ENCODE results near the gene PPARG. TPM values are rescaled to one million over a fixed set of nuclear protein-coding genes. Genes with fewer than 3 reads are reported as not detected.
"Not testable (repeated sequence)": the region's sequence is repeated elsewhere in the genome, so short reads cannot be mapped to it uniquely, and the experiment has no call there.

PPARG gene
- total RNA-seq, 1 donor from 2014 or later: 80.7 TPM

GRCh38 chr3:12445523-12446240 is 156.8 kb downstream of the PPARG start:
- Histone ChIP-seq H3K4me1 (no peaks in the 10 kb centered on the region), H3K4me3 (no peak overlapping the region), H3K27me3 (no peaks in the 10 kb centered on the region), H3K27ac (no peak overlapping the region), H3K9me3 (no peaks in the 10 kb centered on the region), H3K36me3 (no peaks in the 10 kb centered on the region)
- intact Hi-C loops (cut with DNase I): no loop called here
- TF ChIP-seq, protein P1, sequence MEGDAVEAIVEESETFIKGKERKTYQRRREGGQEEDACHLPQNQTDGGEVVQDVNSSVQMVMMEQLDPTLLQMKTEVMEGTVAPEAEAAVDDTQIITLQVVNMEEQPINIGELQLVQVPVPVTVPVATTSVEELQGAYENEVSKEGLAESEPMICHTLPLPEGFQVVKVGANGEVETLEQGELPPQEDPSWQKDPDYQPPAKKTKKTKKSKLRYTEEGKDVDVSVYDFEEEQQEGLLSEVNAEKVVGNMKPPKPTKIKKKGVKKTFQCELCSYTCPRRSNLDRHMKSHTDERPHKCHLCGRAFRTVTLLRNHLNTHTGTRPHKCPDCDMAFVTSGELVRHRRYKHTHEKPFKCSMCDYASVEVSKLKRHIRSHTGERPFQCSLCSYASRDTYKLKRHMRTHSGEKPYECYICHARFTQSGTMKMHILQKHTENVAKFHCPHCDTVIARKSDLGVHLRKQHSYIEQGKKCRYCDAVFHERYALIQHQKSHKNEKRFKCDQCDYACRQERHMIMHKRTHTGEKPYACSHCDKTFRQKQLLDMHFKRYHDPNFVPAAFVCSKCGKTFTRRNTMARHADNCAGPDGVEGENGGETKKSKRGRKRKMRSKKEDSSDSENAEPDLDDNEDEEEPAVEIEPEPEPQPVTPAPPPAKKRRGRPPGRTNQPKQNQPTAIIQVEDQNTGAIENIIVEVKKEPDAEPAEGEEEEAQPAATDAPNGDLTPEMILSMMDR (IDR thresholded peaks at IDR 0.05): no peak
- no peak for ATAC-seq
- DNase-seq: no peak

- no peak for DNase-seq
- Histone ChIP-seq H3K4me3 (no peak overlapping the region), H3K9me3 (no peaks in the 10 kb centered on the region), H3K4me1 (no peaks in the 10 kb centered on the region), H3K27ac (no peak overlapping the region), H3K36me3 (no peaks in the 10 kb centered on the region), H3K27me3 (no peaks in the 10 kb centered on the region)
- no peak for ATAC-seq
- intact Hi-C loops (cut with DNase I): no loop called here
- TF ChIP-seq, protein P1 (IDR thresholded peaks at IDR 0.05): no peak
These were observed 157.4 kb downstream of the PPARG start for GRCh38 chr3:12446298-12446697.

DNA sequence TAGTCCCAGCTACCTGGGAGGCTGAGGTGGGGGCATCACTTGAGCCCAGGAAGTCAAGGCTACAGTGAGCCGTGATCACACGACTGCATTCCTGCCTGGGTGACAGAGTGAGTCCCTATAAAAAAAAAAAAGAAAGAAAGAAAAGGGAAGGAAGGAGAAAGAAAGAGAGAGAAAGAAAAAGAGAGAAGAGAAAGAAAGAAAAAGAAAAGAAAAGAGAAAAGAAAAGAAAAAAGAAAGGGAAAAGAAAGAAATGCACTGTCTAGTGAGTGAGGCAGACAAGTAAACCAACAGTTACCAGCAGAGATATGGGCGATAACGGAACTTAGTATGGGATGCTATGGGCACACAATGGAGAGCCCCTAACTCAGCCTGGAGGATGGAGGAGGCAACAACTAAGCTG is 158.2 kb downstream of the PPARG start:
- DNase-seq: no peak
- intact Hi-C loops (cut with DNase I): no loop called here
- TF ChIP-seq, protein P1 (IDR thresholded peaks at IDR 0.05): no peak
- Histone ChIP-seq H3K36me3 (no peaks in the 10 kb centered on the region), H3K4me3 (no peak overlapping the region), H3K27ac (no peak overlapping the region), H3K9me3 (no peaks in the 10 kb centered on the region), H3K4me1 (no peaks in the 10 kb centered on the region), H3K27me3 (no peaks in the 10 kb centered on the region)
- no peak for ATAC-seq

GRCh38 chr3:12448404-12449202 is 159.7 kb downstream of the PPARG start:
- H3K27me3 ChIP-seq; H3K4me3 ChIP-seq; intact Hi-C loops (cut with DNase I); H3K9me3 ChIP-seq; H3K27ac ChIP-seq; ATAC-seq; DNase-seq; H3K4me1 ChIP-seq; H3K36me3 ChIP-seq: not testable (repeated sequence)

DNA sequence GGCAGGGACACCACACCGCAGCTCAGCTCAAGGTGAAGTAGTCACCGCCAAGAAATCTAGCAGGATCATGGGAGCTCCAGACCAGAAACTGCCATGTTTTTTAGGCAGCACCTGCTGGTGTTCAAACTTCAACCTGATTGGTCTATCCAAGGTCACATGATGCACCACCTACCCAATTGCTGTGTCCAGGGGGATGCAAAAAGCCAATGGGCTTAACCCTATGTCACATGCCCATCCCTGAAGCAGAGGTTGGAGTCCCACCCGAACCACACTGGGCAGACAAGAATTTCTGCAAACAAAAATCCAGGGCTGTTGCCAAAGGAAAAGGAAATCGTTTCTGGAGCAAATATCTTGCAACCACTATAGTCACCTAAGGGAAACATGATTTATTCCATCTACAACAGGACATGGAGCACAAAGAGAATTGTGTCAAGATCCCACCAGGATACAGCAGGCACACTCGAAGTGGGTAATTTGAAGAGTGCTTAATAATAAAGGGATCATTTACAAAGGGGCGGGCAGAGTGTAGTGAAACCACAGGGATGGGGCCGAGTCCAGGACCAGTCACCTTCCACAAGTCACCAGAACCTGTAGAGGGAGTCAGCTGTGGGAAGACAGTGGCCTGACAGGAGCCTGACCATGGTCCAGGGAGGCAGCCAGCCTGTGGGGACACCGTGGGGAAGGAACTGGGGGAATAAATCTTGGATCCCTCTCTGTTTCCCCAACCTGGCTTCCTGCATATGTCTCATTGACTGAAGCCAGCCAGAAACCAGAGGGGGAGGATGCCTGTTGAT is 161.2 kb downstream of the PPARG start:
- TF ChIP-seq, protein P1 (IDR thresholded peaks at IDR 0.05): no peak
- Histone ChIP-seq H3K36me3 (no peaks in the 10 kb centered on the region), H3K4me3 (no peak overlapping the region), H3K4me1 (no peaks in the 10 kb centered on the region), H3K9me3 (no peaks in the 10 kb centered on the region), H3K27me3 (no peaks in the 10 kb centered on the region), H3K27ac (no peak overlapping the region)
- ATAC-seq (no peak), DNase-seq (no peak)
- intact Hi-C loops (cut with DNase I): no loop called here

All from upper lobe of right lung (tissue), 1 donor.